ENCODE data around the gene HACE1.

DNA sequence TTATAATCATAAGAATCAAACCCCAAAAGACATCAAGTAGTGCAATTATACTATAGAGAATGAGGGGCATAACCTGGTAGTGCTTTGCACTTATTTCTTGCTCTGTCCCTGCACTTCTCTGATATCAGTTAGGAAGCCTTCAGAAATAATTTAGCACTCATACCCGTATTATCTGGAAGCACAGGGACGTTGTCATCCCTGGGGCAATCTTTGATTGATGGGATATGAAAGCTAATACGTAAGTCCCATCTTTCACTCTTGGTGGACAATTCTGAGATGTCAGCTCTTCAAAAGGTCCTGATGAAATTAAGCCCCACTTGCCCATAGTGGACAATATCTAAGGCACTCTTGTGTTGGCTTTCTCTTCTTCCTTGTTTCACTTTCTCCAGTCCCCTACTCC, 144.9 kb downstream of the HACE1 start:
- TF ChIP-seq, protein P1, sequence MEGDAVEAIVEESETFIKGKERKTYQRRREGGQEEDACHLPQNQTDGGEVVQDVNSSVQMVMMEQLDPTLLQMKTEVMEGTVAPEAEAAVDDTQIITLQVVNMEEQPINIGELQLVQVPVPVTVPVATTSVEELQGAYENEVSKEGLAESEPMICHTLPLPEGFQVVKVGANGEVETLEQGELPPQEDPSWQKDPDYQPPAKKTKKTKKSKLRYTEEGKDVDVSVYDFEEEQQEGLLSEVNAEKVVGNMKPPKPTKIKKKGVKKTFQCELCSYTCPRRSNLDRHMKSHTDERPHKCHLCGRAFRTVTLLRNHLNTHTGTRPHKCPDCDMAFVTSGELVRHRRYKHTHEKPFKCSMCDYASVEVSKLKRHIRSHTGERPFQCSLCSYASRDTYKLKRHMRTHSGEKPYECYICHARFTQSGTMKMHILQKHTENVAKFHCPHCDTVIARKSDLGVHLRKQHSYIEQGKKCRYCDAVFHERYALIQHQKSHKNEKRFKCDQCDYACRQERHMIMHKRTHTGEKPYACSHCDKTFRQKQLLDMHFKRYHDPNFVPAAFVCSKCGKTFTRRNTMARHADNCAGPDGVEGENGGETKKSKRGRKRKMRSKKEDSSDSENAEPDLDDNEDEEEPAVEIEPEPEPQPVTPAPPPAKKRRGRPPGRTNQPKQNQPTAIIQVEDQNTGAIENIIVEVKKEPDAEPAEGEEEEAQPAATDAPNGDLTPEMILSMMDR (IDR thresholded peaks at IDR 0.05; ENCODE audit: low read depth, low read length) = no peak
- TF ChIP-seq POLR2A (IDR thresholded peaks at IDR 0.05; ENCODE audit: extremely low read depth, insufficient read length) = no peak

Measured in NB4 (cell line).